H1 (cell line): Measurements from ENCODE around the gene FGD5. TPM values are rescaled to one million over a fixed set of nuclear protein-coding genes. Genes with fewer than 3 reads are reported as not detected.

Experiments used
- CTCF ChIA-PET: fragments of 300-600 bp; sonication (Branson Sonifier 250); formaldehyde crosslinking; loops from one replicate; lab custom pipeline; 2021; ENCODE audit not compliant: partially characterized antibody; lab: Charles Lee
- POLR2A ChIA-PET: fragments of 300-600 bp; sonication (Branson Sonifier 250); formaldehyde crosslinking; loops from one replicate; lab custom pipeline; 2021; ENCODE audit warnings: inconsistent platforms; ENCODE audit not compliant: partially characterized antibody; lab: Charles Lee
- DNase-seq, 2 experiments: peaks; one replicate each; pipeline versions ENCODE4 v3.0.0 to v3.0.0-alpha.2; 2010 to 2022; ENCODE audit warnings: low spot score in 2 of 2, low read depth in 1 of 2, mixed read lengths in 1 of 2
- FAIRE-seq: peaks from 2 replicates; lab custom pipeline; 2011; peaks lifted over from hg19 to GRCh38; lab: Jason Lieb, UNC
- H2AFZ ChIP-seq: 2 replicates; pipeline ENCODE4 v1.8.1; 2012; ENCODE audit warnings: low read length, inconsistent platforms
- H2AK5ac ChIP-seq: 2 replicates; pipeline ENCODE4 v1.6.1; 2013; ENCODE audit warnings: low read depth, low read length
- H2BK120ac ChIP-seq: replicated peaks from 2 replicates; pipeline ENCODE3; 2013; ENCODE audit warnings: low read depth, low read length, inconsistent platforms
- H2BK12ac ChIP-seq: 2 replicates; pipeline ENCODE4 v1.6.1; 2013; ENCODE audit warnings: low read depth, low read length
- H2BK15ac ChIP-seq: 2 replicates; pipeline ENCODE4 v1.6.1; 2013; ENCODE audit warnings: low read length
- H2BK20ac ChIP-seq: 2 replicates; pipeline ENCODE4 v1.6.1; 2013; ENCODE audit warnings: low read length
- H2BK5ac ChIP-seq: 2 replicates; pipeline ENCODE4 v1.6.1; 2013; ENCODE audit warnings: low read depth, low read length
- H3K14ac ChIP-seq: 2 replicates; pipeline ENCODE4 v1.6.1; 2013; ENCODE audit warnings: inconsistent platforms; ENCODE audit not compliant: insufficient read length
- H3K18ac ChIP-seq: 2 replicates; pipeline ENCODE4 v1.6.1; 2013; ENCODE audit warnings: low read length; ENCODE audit errors: extremely low read depth
- H3K23ac ChIP-seq: 2 replicates; pipeline ENCODE4 v1.6.1; 2013; ENCODE audit warnings: inconsistent platforms; ENCODE audit not compliant: insufficient read length
- H3K23me2 ChIP-seq: 2 replicates; pipeline ENCODE4 v1.6.1; 2013; ENCODE audit warnings: low read depth, low read length
- H3K27ac ChIP-seq: 2 replicates; pipeline ENCODE4 v1.6.1; 2011; ENCODE audit warnings: low read depth, low read length, inconsistent platforms
- H3K27me3 ChIP-seq, 4 experiments: replicated peaks in 1 of 4; 1 replicate in 1 of 4; 2 replicates in 3 of 4; pipeline versions ENCODE4 v1.6.1 to v1.8.1; 2011 to 2013; ENCODE audit warnings: low read length in 3 of 4, mild to moderate bottlenecking in 3 of 4, inconsistent platforms in 2 of 4, mixed read lengths in 2 of 4, moderate library complexity in 1 of 4; ENCODE audit not compliant: control insufficient read depth in 3 of 4, insufficient read depth in 3 of 4; ENCODE audit errors: extremely low read depth in 1 of 4
- H3K36me3 ChIP-seq, 4 experiments: 2 replicates each; pipeline versions ENCODE4 v1.6.1 to v1.8.1; 2011 to 2013; ENCODE audit warnings: mild to moderate bottlenecking in 4 of 4, low read length in 3 of 4, moderate library complexity in 2 of 4, control low read depth in 1 of 4, inconsistent platforms in 1 of 4; ENCODE audit not compliant: insufficient read depth in 4 of 4, control insufficient read depth in 2 of 4
- H3K4ac ChIP-seq: replicated peaks from 2 replicates; pipeline ENCODE3; 2013; ENCODE audit warnings: low read length, low read depth, mixed read lengths, inconsistent platforms; ENCODE audit not compliant: insufficient read length
- H3K4me1 ChIP-seq, 4 experiments: replicated peaks in 1 of 4; 1 replicate in 1 of 4; 2 replicates in 3 of 4; pipeline versions ENCODE4 v1.6.1 to v1.8.1; 2011 to 2013; ENCODE audit warnings: low read length in 3 of 4, inconsistent platforms in 2 of 4, mixed read lengths in 1 of 4; ENCODE audit not compliant: insufficient read depth in 4 of 4, control insufficient read depth in 3 of 4
- H3K4me2 ChIP-seq, 2 experiments: 2 replicates each; pipeline versions ENCODE4 v1.6.1 to v1.8.1; 2011 to 2013; ENCODE audit warnings: low read depth in 2 of 2, low read length in 2 of 2, control low read depth in 1 of 2, inconsistent platforms in 1 of 2, mild to moderate bottlenecking in 1 of 2; ENCODE audit not compliant: insufficient read depth in 1 of 2
- H3K4me3 ChIP-seq, 4 experiments: fragments of 200-600, 300-600 bp in 1 of 4; sonication (generic), shearing (Covaris generic), sonication (Bioruptor Twin) in 1 of 4; 2 replicates each; pipeline versions ENCODE4 v1.5.1 to v1.8.1; 2011 to 2016; ENCODE audit warnings: low read length in 4 of 4, low read depth in 3 of 4, control low read depth in 2 of 4, inconsistent platforms in 2 of 4, mild to moderate bottlenecking in 2 of 4, mixed read lengths in 1 of 4, moderate library complexity in 1 of 4; ENCODE audit not compliant: insufficient read depth in 2 of 4; ENCODE audit errors: extremely low read depth in 1 of 4
- H3K56ac ChIP-seq: replicated peaks from 2 replicates; pipeline ENCODE3; 2013; ENCODE audit warnings: low read depth, mild to moderate bottlenecking, mixed read lengths, low read length, inconsistent platforms; ENCODE audit not compliant: insufficient read length
- H3K79me1 ChIP-seq: 2 replicates; pipeline ENCODE4 v1.6.1; 2013; ENCODE audit warnings: low read depth, low read length, control low read depth
- H3K79me2 ChIP-seq, 2 experiments: 2 replicates each; pipeline versions ENCODE4 v1.6.1 to v1.8.1; 2012 to 2013; ENCODE audit warnings: low read length in 2 of 2, mild to moderate bottlenecking in 2 of 2, inconsistent platforms in 1 of 2; ENCODE audit not compliant: insufficient read depth in 2 of 2, control insufficient read depth in 1 of 2
- H3K9ac ChIP-seq, 4 experiments: replicated peaks in 1 of 4; 1 replicate in 1 of 4; 2 replicates in 3 of 4; pipeline versions ENCODE4 v1.6.1 to v1.8.1; 2011 to 2013; ENCODE audit warnings: low read depth in 3 of 4, low read length in 3 of 4, control low read depth in 2 of 4, mild to moderate bottlenecking in 2 of 4, moderate library complexity in 2 of 4, inconsistent platforms in 1 of 4; ENCODE audit errors: extremely low read depth in 1 of 4
- H3K9me3 ChIP-seq, 2 experiments: 2 replicates each; pipeline versions ENCODE4 v1.6.1 to v1.8.1; 2012 to 2013; ENCODE audit warnings: mild to moderate bottlenecking in 2 of 2, moderate library complexity in 2 of 2, control low read depth in 1 of 2, inconsistent platforms in 1 of 2, low read depth in 1 of 2, low read length in 1 of 2, mixed read lengths in 1 of 2; ENCODE audit not compliant: insufficient read depth in 2 of 2
- H4K20me1 ChIP-seq, 2 experiments: replicated peaks in 1 of 2; 2 replicates each; pipeline versions ENCODE3 to v1.8.1; 2011 to 2013; ENCODE audit warnings: inconsistent platforms in 2 of 2, low read length in 2 of 2, mild to moderate bottlenecking in 1 of 2; ENCODE audit not compliant: insufficient read depth in 2 of 2, control insufficient read depth in 1 of 2
- H4K5ac ChIP-seq: 2 replicates; pipeline ENCODE4 v1.6.1; 2013; ENCODE audit warnings: low read length, low read depth, mixed read lengths, inconsistent platforms; ENCODE audit not compliant: insufficient read length
- H4K8ac ChIP-seq: 2 replicates; pipeline ENCODE4 v1.8.0; 2013; ENCODE audit warnings: mild to moderate bottlenecking, moderate library complexity, low read length, inconsistent platforms; ENCODE audit not compliant: insufficient read depth; ENCODE audit errors: extremely low read depth
- H4K91ac ChIP-seq: replicated peaks from 2 replicates; pipeline ENCODE3; 2013; ENCODE audit warnings: low read length, mixed read lengths, inconsistent platforms; ENCODE audit not compliant: insufficient read length
- KDM4A ChIP-seq: IDR thresholded peaks from one replicate; pipeline ENCODE4 v1.7.1; 2012; ENCODE audit warnings: low read depth, mild to moderate bottlenecking, moderate library complexity, low read length, inconsistent platforms; ENCODE audit not compliant: severe bottlenecking
- SRF ChIP-seq: IDR thresholded peaks from 2 replicates; pipeline ENCODE4 v1.6.1; 2011; ENCODE audit warnings: mild to moderate bottlenecking, low read depth, low read length, moderate library complexity
- WGBS, 2 experiments: shearing (Covaris generic) in 1 of 2; methylation state at CpG; one replicate each; pipeline versions ENCODE4 v1.1.6 to v1.1.7; 2013 to 2015; ENCODE audit warnings: low lambda C conversion rate in 2 of 2, mixed read lengths in 2 of 2, inconsistent platforms in 1 of 2, low coverage in 1 of 2, missing lambda C conversion rate in 1 of 2; ENCODE audit not compliant: insufficient replicate concordance in 2 of 2, insufficient coverage in 1 of 2, insufficient read length in 1 of 2; ENCODE audit errors: extremely low coverage in 1 of 2, missing lambda C conversion rate in 1 of 2; 5-methylcytosine and 5-hydroxymethylcytosine counted together
- polyA plus RNA-seq, 7 experiments: library from polyadenylated mRNA; depleted of rRNA in 3 of 7; stranded (reverse) in 5 of 7; unstranded in 2 of 7; fragments of >200 nt in 5 of 7; fragments of 200-250 nt in 2 of 7; gene quantifications; 1 replicate in 5 of 7; 2 replicates in 1 of 7; 4 replicates in 1 of 7; pipeline versions ENCODE4 v1.2.1 to v1.2.3, GENCODE V29; 2011 to 2013; ENCODE audit warnings: missing spikeins in 2 of 7, mixed read lengths in 2 of 7
- total RNA-seq: library from RNA; stranded (reverse); fragmentation: NEBNext Ultra II Directional; extraction: Animal tissue kit (Norgen Biotek cat#: 25700); gene quantifications from 2 replicates; pipeline ENCODE4 v1.2.1, GENCODE V29; 2021
- TF ChIP-seq, protein P1 (sequence below), 3 experiments: IDR thresholded peaks; 1 replicate in 2 of 3; 2 replicates in 1 of 3; pipeline versions ENCODE4 v1.5.1 to v1.6.1; 2011; ENCODE audit warnings: low read length in 3 of 3, mild to moderate bottlenecking in 3 of 3, inconsistent platforms in 2 of 3, low read depth in 1 of 3, moderate library complexity in 1 of 3; ENCODE audit not compliant: insufficient read depth in 1 of 3; ENCODE audit errors: control extremely low read depth in 1 of 3

FGD5 gene
- total and polyA plus RNA-seq, 2 of the 8 experiments (the other 6 are each of a cell fraction or from before 2014, with no cell fraction given) = 4.7 to 14.3 TPM

- H2AK5ac ChIP-seq = no peak overlapping the region; the same call in 1 of the 2 replicates
- no peak overlapping the region for H3K9ac ChIP-seq
- no peak for FAIRE-seq
- H4K91ac ChIP-seq = no peak overlapping the region
- no peak overlapping the region for H2BK20ac ChIP-seq
- ChIA-PET POLR2A (no interaction called here), CTCF (interaction anchor here (0.7 to 23.5 kb wide), 18 partner anchors 8 to 174 kb away, joined by 3 to 337 read pairs (median 4); no protein-coding TSS in a partner anchor)
- no peaks in the 10 kb centered on the region for H3K36me3 ChIP-seq
- no peak overlapping the region for H4K8ac ChIP-seq
- no peak overlapping the region for H3K4me2 ChIP-seq
- H4K20me1 ChIP-seq = no peaks in the 10 kb centered on the region
- H2BK12ac ChIP-seq = peak overlapping the region; percentile 65; the same call in 1 of the 2 replicates
- no peak overlapping the region for H3K18ac ChIP-seq
- H3K23ac ChIP-seq = no peak overlapping the region
- H4K5ac ChIP-seq = no peak overlapping the region
- H3K23me2 ChIP-seq = no peaks in the 10 kb centered on the region
- no peaks in the 10 kb centered on the region for H3K27me3 ChIP-seq
- H2AFZ ChIP-seq = no peak overlapping the region
- peak overlapping the region; percentile 76; the same call in 1 of the 2 replicates for H2BK15ac ChIP-seq
- DNase-seq = no peak
- H3K14ac ChIP-seq = no peak overlapping the region
- H3K9me3 ChIP-seq = no peaks in the 10 kb centered on the region
- peak overlapping the region; percentile 44 for H2BK5ac ChIP-seq
- H3K4ac ChIP-seq = no peak overlapping the region
- WGBS, 2 experiments = 80% methylated on average over 7 of the region's 7 CpGs; no CpG with 5 or more reads in 1 of the 2 experiments
- no peak for TF ChIP-seq SRF
- no peak for TF ChIP-seq KDM4A
- TF ChIP-seq, protein P1, sequence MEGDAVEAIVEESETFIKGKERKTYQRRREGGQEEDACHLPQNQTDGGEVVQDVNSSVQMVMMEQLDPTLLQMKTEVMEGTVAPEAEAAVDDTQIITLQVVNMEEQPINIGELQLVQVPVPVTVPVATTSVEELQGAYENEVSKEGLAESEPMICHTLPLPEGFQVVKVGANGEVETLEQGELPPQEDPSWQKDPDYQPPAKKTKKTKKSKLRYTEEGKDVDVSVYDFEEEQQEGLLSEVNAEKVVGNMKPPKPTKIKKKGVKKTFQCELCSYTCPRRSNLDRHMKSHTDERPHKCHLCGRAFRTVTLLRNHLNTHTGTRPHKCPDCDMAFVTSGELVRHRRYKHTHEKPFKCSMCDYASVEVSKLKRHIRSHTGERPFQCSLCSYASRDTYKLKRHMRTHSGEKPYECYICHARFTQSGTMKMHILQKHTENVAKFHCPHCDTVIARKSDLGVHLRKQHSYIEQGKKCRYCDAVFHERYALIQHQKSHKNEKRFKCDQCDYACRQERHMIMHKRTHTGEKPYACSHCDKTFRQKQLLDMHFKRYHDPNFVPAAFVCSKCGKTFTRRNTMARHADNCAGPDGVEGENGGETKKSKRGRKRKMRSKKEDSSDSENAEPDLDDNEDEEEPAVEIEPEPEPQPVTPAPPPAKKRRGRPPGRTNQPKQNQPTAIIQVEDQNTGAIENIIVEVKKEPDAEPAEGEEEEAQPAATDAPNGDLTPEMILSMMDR (IDR thresholded peaks at IDR 0.05; ENCODE audit: control extremely low read depth in 1 of 3, insufficient read depth in 1 of 3, low read depth in 1 of 3, low read length in 3 of 3) = peak in 2 of 3 experiments; percentile 5 to 7; a peak in 3 of 4 replicates
- H2BK120ac ChIP-seq = no peak overlapping the region
- no peak overlapping the region for H3K4me3 ChIP-seq
- no peak overlapping the region for H3K27ac ChIP-seq
- H3K79me1 ChIP-seq = no peaks in the 10 kb centered on the region
- no peaks in the 10 kb centered on the region for H3K79me2 ChIP-seq
- H3K4me1 ChIP-seq = peaks cover 3 to 26% (median 19%) of the 10 kb centered on the region in 4 experiments
- H3K56ac ChIP-seq = no peak overlapping the region
Measured at GRCh38 chr3:14898929-14899328, 80.2 kb downstream of the FGD5 start.
